ENCODE results near the gene NCDN.

GRCh38 chr1:35603941-35604340 lies 46.3 kb downstream of the NCDN start:
- TF ChIP-seq CTCF (conservative IDR thresholded peaks at IDR 0.05) (no peak), ZFX (IDR thresholded peaks at IDR 0.05) (no peak)

All from C4-2B (cell line).